ENCODE measurements around the gene OR8J3.
"Not testable (repeated sequence)": the region's sequence is repeated elsewhere in the genome, so short reads cannot be mapped to it uniquely, and the experiment has no call there.

OR8J3 gene

GRCh38 chr11:56160217-56160616 lies 20.2 kb upstream of the OR8J3 start, which contains the start of gene OR8K5:
Gene OR8K5 (minus strand): TSS chr11:56160317. CDS start chr11:56160317, 0 bp downstream.
- DNase-seq (ENCODE audit: low read depth): no peak
- no peak for TF ChIP-seq CTCF (IDR thresholded peaks at IDR 0.05; ENCODE audit: low read depth, low read length, missing control alignments)
- H3K4me3 ChIP-seq (ENCODE audit: low read depth, low read length): no peak within 1 kb of the TSS

GRCh38 chr11:56152333-56152732 lies 12.3 kb upstream of the OR8J3 start:
- no peak for DNase-seq (ENCODE audit: low read depth)
- no peak for TF ChIP-seq CTCF (IDR thresholded peaks at IDR 0.05; ENCODE audit: low read depth, low read length, missing control alignments)

GRCh38 chr11:56151376-56151775 lies 11.4 kb upstream of the OR8J3 start:
- DNase-seq (ENCODE audit: low read depth): no peak
- no peak overlapping the region for H3K4me3 ChIP-seq (ENCODE audit: low read depth, low read length)
- no peak for TF ChIP-seq CTCF (IDR thresholded peaks at IDR 0.05; ENCODE audit: low read depth, low read length, missing control alignments)

More at GRCh38 chr11:56152333-56152732, 12.3 kb upstream of the OR8J3 start:
- H3K4me3 ChIP-seq (ENCODE audit: low read depth, low read length): no peak overlapping the region

GRCh38 chr11:56143681-56144080 lies 3.7 kb upstream of the OR8J3 start:
- not testable (repeated sequence) for H3K4me3 ChIP-seq (ENCODE audit: low read depth, low read length); DNase-seq (ENCODE audit: low read depth)

- TF ChIP-seq CTCF (IDR thresholded peaks at IDR 0.05; ENCODE audit: low read depth, low read length, missing control alignments): no peak
- H3K4me3 ChIP-seq (ENCODE audit: low read depth, low read length): no peak within 1 kb of the TSS
- DNase-seq (ENCODE audit: low read depth): no peak
Observed at GRCh38 chr11:56122073-56122472, 17.9 kb downstream of the OR8J3 start, which contains the start of gene OR8H3. Gene OR8H3 (plus strand): TSS chr11:56122373. CDS start chr11:56122373, 0 bp downstream.

- no peak for TF ChIP-seq CTCF (IDR thresholded peaks at IDR 0.05; ENCODE audit: low read depth, low read length, missing control alignments)
- no peak within 1 kb of the TSS for H3K4me3 ChIP-seq (ENCODE audit: low read depth, low read length)
- DNase-seq (ENCODE audit: low read depth): no peak
Observed at GRCh38 chr11:56103210-56103737, 36.7 kb downstream of the OR8J3 start, which contains the start of gene OR8H2. Gene OR8H2 (plus strand): TSS chr11:56103687. CDS start chr11:56105043, 1,356 bp downstream.

GRCh38 chr11:56093008-56093407 lies 47.0 kb downstream of the OR8J3 start, which contains the start of gene OR8I2:
Gene OR8I2 (plus strand): TSS chr11:56093308. CDS start chr11:56093308, 0 bp downstream.
- no peak for DNase-seq (ENCODE audit: low read depth)
- no peak within 1 kb of the TSS for H3K4me3 ChIP-seq (ENCODE audit: low read depth, low read length)
- TF ChIP-seq CTCF (IDR thresholded peaks at IDR 0.05; ENCODE audit: low read depth, low read length, missing control alignments): no peak
